ENCODE measurements around the gene GLTP. TPM values are rescaled to one million over a fixed set of nuclear protein-coding genes. Genes with fewer than 3 reads are reported as not detected.

Gene GLTP
- total RNA-seq, 1 experiment from 2014 or later = 15.5 TPM

DNA sequence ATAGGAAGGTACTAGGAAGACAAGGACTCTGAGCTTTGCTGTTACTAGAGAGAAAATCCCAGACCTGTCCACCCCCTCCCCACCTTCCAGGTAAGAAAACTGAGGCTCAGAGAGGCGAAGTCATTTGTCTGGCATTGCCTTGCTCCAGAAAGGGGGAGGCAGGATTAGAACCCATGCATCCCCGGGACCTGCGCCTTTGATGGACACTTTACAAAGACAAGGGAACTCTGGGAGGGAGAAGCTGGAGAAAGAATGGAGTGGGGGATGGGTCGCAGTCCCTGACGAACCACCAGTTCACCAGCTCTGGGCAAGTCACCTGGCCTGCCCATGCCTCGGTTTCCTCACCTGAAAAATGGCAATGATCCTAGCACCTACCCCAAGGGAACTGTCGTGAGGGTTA, 57.9 kb downstream of the GLTP start:
- Histone ChIP-seq H2BK120ac (ENCODE audit: low read depth, low read length, poor library complexity, severe bottlenecking) (no peak overlapping the region), H3K56ac (ENCODE audit: insufficient read length, low read depth, low read length) (no peak overlapping the region), H2BK5ac (ENCODE audit: insufficient read length, low read length) (no peak overlapping the region), H3K27me3 (ENCODE audit: insufficient read depth, low read length) (no peaks in the 10 kb centered on the region), H4K91ac (ENCODE audit: insufficient read length, low read depth, low read length) (no peak overlapping the region), H3T11ph (ENCODE audit: low read length) (no peak overlapping the region), H2AK5ac (ENCODE audit: insufficient read length, low read length) (no peak overlapping the region), H3K27ac (ENCODE audit: insufficient read length, low read depth, low read length) (no peak overlapping the region), H3K4ac (ENCODE audit: low read depth, low read length) (no peak overlapping the region), H2AFZ (ENCODE audit: low read length) (no peak overlapping the region), H2BK15ac (ENCODE audit: low read depth, low read length) (no peak overlapping the region), H3K14ac (ENCODE audit: insufficient read depth, low read length) (no peak overlapping the region), H3K18ac (ENCODE audit: insufficient read length, low read depth, low read length) (no peak overlapping the region), H3K9me3 (ENCODE audit: control insufficient read depth, low read depth, low read length) (no peaks in the 10 kb centered on the region), H4K5ac (ENCODE audit: insufficient read length, low read depth, low read length) (no peak overlapping the region), H4K8ac (replicated peaks; ENCODE audit: insufficient read length, low read depth, low read length) (no peak overlapping the region), H3K23me2 (ENCODE audit: insufficient read length, low read depth, low read length, poor library complexity, severe bottlenecking) (no peaks in the 10 kb centered on the region), H2BK12ac (ENCODE audit: insufficient read length, low read depth, low read length) (no peak overlapping the region), H3K9ac (ENCODE audit: extremely low read depth, insufficient read length, low read length) (no peak overlapping the region), H2BK20ac (ENCODE audit: low read depth, low read length, poor library complexity, severe bottlenecking) (no peak overlapping the region), H3K4me2 (ENCODE audit: insufficient read depth, insufficient read length, low read length) (no peak overlapping the region), H3K79me1 (ENCODE audit: insufficient read depth, low read depth, low read length, poor library complexity, severe bottlenecking) (no peaks in the 10 kb centered on the region), H3K4me1 (ENCODE audit: insufficient read depth, low read length) (no peaks in the 10 kb centered on the region), H3K79me2 (ENCODE audit: insufficient read depth, low read length) (no peaks in the 10 kb centered on the region), H4K20me1 (ENCODE audit: control insufficient read depth, insufficient read depth, insufficient read length) (peaks cover 2% of the 10 kb centered on the region), H3K23ac (ENCODE audit: insufficient read length, low read depth, low read length) (no peak overlapping the region)
- WGBS (ENCODE audit: extremely low coverage, insufficient read length, low lambda C conversion rate) = no CpG with 5 or more reads among the region's 7 CpGs
- Mint-ChIP-seq H3K9me3 (no peaks in the 10 kb centered on the region), H3K4me1 (peaks cover 15 to 20% of the 10 kb centered on the region in 2 experiments), H3K4me3 (no peak overlapping the region), H3K36me3 (ENCODE audit: insufficient read depth in 1 of 3, low read depth in 3 of 3) (no peaks in the 10 kb centered on the region), H3K27ac (no peak overlapping the region; a peak in 2 of 7 replicates), H3K27me3 (ENCODE audit: low read depth) (no peaks in the 10 kb centered on the region)
- DNase-seq = no peak
- TF ChIP-seq, protein P1, sequence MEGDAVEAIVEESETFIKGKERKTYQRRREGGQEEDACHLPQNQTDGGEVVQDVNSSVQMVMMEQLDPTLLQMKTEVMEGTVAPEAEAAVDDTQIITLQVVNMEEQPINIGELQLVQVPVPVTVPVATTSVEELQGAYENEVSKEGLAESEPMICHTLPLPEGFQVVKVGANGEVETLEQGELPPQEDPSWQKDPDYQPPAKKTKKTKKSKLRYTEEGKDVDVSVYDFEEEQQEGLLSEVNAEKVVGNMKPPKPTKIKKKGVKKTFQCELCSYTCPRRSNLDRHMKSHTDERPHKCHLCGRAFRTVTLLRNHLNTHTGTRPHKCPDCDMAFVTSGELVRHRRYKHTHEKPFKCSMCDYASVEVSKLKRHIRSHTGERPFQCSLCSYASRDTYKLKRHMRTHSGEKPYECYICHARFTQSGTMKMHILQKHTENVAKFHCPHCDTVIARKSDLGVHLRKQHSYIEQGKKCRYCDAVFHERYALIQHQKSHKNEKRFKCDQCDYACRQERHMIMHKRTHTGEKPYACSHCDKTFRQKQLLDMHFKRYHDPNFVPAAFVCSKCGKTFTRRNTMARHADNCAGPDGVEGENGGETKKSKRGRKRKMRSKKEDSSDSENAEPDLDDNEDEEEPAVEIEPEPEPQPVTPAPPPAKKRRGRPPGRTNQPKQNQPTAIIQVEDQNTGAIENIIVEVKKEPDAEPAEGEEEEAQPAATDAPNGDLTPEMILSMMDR (conservative IDR thresholded peaks at IDR 0.05) = no peak

Measured in H9 (cell line).